ENCODE data around the gene TRPM3.

TRPM3 gene

GRCh38 chr9:71108937-71109336 is 12.5 kb downstream of the TRPM3 start:
- Histone ChIP-seq H3K27ac (no peak overlapping the region), H2AFZ (ENCODE audit: low read depth) (no peak overlapping the region)

GRCh38 chr9:71106992-71107391 is 14.4 kb downstream of the TRPM3 start:
- H3K4me2 ChIP-seq: no peak overlapping the region
- H4K20me1 ChIP-seq (ENCODE audit: insufficient read depth): no peaks in the 10 kb centered on the region
- no peaks in the 10 kb centered on the region for H3K79me2 ChIP-seq (ENCODE audit: insufficient read depth, low read depth)
- no peaks in the 10 kb centered on the region for H3K36me3 ChIP-seq (ENCODE audit: insufficient read depth)
- H3K4me3 ChIP-seq (IDR thresholded peaks at IDR 0.05; ENCODE audit: insufficient read depth, low read depth, low read length): no peak overlapping the region
- H2AFZ ChIP-seq (ENCODE audit: low read depth): no peak overlapping the region
- no peak for TF ChIP-seq CTCF (conservative IDR thresholded peaks at IDR 0.05; ENCODE audit: low read depth, low read length)
- H3K27ac ChIP-seq: no peak overlapping the region
- no peaks in the 10 kb centered on the region for H3K4me1 ChIP-seq (ENCODE audit: low read depth, poor library complexity, severe bottlenecking)
- H3K27me3 ChIP-seq (ENCODE audit: insufficient read depth, low read depth): no peaks in the 10 kb centered on the region
- H3K9ac ChIP-seq: no peak overlapping the region

More at GRCh38 chr9:71108937-71109336, 12.5 kb downstream of the TRPM3 start:
- Histone ChIP-seq H3K9ac (no peak overlapping the region), H3K27me3 (ENCODE audit: insufficient read depth, low read depth) (no peaks in the 10 kb centered on the region), H3K4me3 (IDR thresholded peaks at IDR 0.05; ENCODE audit: insufficient read depth, low read depth, low read length) (no peak overlapping the region), H3K4me2 (no peak overlapping the region), H4K20me1 (ENCODE audit: insufficient read depth) (no peaks in the 10 kb centered on the region), H3K79me2 (ENCODE audit: insufficient read depth, low read depth) (no peaks in the 10 kb centered on the region), H3K36me3 (ENCODE audit: insufficient read depth) (no peaks in the 10 kb centered on the region), H3K4me1 (ENCODE audit: low read depth, poor library complexity, severe bottlenecking) (no peaks in the 10 kb centered on the region)
- TF ChIP-seq CTCF (conservative IDR thresholded peaks at IDR 0.05; ENCODE audit: low read depth, low read length): no peak

GRCh38 chr9:71105192-71105591 is 16.2 kb downstream of the TRPM3 start:
- no peaks in the 10 kb centered on the region for H4K20me1 ChIP-seq (ENCODE audit: insufficient read depth)
- H3K4me3 ChIP-seq (IDR thresholded peaks at IDR 0.05; ENCODE audit: insufficient read depth, low read depth, low read length): no peak overlapping the region
- no peak for TF ChIP-seq CTCF (conservative IDR thresholded peaks at IDR 0.05; ENCODE audit: low read depth, low read length)
- no peak overlapping the region for H3K27ac ChIP-seq
- H3K4me1 ChIP-seq (ENCODE audit: low read depth, poor library complexity, severe bottlenecking): no peaks in the 10 kb centered on the region
- H3K9ac ChIP-seq: no peak overlapping the region
- H3K27me3 ChIP-seq (ENCODE audit: insufficient read depth, low read depth): no peaks in the 10 kb centered on the region
- H3K4me2 ChIP-seq: no peak overlapping the region
- H3K36me3 ChIP-seq (ENCODE audit: insufficient read depth): no peaks in the 10 kb centered on the region
- H3K79me2 ChIP-seq (ENCODE audit: insufficient read depth, low read depth): no peaks in the 10 kb centered on the region
- no peak overlapping the region for H2AFZ ChIP-seq (ENCODE audit: low read depth)

- Histone ChIP-seq H3K4me1 (ENCODE audit: low read depth, poor library complexity, severe bottlenecking) (no peaks in the 10 kb centered on the region), H4K20me1 (ENCODE audit: insufficient read depth) (no peaks in the 10 kb centered on the region), H3K27me3 (ENCODE audit: insufficient read depth, low read depth) (no peaks in the 10 kb centered on the region), H3K79me2 (ENCODE audit: insufficient read depth, low read depth) (no peaks in the 10 kb centered on the region), H2AFZ (ENCODE audit: low read depth) (no peak overlapping the region), H3K36me3 (ENCODE audit: insufficient read depth) (no peaks in the 10 kb centered on the region), H3K4me3 (IDR thresholded peaks at IDR 0.05; ENCODE audit: insufficient read depth, low read depth, low read length) (no peak overlapping the region), H3K27ac (no peak overlapping the region), H3K9ac (no peak overlapping the region), H3K4me2 (no peak overlapping the region)
- no peak for TF ChIP-seq CTCF (conservative IDR thresholded peaks at IDR 0.05; ENCODE audit: low read depth, low read length)
Measured at GRCh38 chr9:71098801-71099200, 22.6 kb downstream of the TRPM3 start.

Measured in KMS-11 (cell line).